HG03575 (cell line): ENCODE data around the gene PTCH1.

Source experiments
- ATAC-seq: cut with Tn5 transposase; IDR thresholded peaks from one replicate; pipeline ENCODE4 v1.9.1; 2021; ENCODE audit not compliant: unreplicated experiment, insufficient number of reproducible peaks, low FRiP score; ENCODE audit errors: extremely low read depth

Gene PTCH1

DNA sequence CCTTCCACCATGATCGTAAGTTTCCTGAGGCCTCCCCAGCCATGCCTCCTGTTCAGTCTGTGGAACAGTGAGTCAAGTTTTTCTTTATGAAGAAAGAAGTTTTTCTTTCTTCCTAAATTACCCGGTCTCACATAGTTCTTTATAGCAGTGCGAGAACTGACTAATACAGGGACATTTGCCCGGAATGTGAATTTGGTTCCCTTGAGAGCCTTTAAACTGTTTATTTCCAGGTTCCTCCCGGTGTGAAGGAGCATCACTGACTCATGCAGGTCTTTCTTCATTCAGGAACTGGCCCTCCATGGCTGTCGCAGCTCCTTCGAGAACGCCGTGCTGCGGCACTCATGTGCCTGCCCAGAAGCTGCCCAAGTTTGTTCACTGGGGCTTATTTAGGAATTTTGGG, 87.7 kb downstream of the PTCH1 start:
- no peak for ATAC-seq

DNA sequence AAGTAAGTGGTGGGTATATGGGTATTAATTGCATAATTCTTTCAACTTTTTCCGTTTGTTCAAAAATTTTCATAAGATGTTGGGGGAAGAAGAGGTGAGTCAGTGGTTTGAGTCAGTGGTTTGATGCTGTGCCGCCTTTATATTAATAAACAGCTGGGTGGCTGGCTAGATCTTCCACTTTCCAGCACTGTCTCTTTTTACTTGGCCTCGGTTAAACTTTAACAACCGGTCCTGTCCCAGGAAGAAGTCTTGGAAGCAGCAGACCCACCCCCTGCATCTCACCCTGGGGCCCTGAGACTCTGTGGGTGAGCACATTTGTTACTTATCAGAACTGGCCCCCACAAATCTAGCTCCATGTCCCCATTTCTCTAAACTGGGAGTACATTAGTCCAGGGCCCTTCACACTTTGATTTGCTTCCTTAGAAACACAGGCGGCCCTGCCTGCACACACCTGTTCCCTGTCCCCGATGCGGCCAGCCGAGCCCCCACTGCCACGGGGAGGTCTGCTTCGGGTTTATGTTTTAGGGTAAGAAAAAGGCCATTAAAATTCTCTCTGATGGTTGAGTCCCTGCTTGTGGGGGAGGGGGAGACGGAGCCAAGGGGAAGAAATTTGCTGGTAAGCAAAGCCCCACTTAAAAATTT, 90.7 kb downstream of the PTCH1 start:
- no peak for ATAC-seq

DNA sequence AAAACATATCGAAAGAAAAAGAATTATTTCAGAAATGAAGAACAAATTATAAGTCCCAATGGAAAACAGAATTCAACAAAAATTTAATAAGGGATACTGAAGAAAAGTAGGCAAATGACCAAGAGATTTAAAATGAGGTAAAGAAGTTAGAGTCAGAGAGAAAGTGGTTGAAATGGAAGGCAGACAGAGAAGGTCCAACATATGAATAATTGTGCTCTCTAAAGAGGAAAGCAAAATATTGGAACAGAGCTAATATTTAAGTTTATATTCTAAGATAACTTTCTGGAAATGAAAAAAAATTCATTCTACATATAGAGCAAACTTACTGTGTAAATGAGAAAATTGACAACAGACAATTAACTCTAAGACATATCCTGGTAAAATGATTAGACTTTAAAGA, 94.1 kb downstream of the PTCH1 start:
- ATAC-seq, result no peak

DNA sequence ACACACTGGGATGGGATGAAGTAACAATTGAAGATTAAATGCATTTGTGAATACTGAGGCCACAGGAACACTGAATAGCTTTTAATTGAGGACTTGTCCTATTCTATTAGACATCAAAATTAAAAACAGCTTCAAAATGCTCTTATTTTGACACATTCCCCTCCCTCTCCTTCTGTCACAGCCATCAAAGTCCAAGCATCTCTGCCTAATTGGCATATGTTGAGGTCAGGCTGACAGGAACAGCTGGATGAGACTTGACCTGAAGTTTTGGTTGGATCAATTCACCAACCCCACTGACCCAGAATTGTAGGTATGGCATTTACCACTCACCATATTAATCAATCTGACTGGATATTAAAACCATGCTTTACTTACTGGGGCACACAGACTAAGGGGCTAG, 96.3 kb downstream of the PTCH1 start:
- ATAC-seq, result no peak

DNA sequence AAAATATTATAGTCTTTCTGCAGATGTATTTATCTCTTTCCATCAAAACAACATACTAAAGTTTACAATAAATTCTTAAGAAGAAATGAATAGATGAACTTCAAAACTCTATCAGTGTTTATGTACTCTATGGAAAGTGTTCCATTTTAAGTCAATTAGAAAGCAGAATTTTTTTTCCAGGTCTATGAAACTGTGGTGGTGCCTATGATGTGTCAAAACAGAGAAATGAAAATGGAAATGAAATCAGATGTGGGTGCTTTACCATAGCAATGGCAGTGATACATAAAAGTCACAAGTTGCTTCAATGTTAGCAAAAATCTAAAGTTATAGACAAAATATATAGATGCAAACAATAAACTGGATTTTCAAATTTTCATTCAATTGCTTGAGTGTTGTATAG, 97.3 kb downstream of the PTCH1 start:
- no peak for ATAC-seq

DNA sequence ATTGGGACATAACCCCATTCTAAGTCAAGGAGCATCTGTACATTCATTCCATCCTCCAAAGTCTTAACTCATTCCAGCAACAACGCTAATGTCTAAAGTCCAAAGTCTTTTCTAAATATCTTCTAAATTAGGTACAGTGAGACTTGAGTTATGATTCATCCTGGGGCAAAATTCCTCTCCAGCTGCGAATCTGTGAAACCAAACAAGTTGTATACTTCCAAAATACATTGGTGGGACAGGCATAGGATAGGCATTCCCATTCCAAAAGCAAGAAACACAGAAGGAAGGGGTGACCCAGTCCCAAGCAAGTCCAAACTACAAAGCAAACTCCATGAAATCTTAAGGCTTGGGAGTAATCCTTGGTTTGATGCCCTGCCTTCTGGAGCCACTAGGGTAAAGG, 101.6 kb downstream of the PTCH1 start:
- ATAC-seq, result no peak

DNA sequence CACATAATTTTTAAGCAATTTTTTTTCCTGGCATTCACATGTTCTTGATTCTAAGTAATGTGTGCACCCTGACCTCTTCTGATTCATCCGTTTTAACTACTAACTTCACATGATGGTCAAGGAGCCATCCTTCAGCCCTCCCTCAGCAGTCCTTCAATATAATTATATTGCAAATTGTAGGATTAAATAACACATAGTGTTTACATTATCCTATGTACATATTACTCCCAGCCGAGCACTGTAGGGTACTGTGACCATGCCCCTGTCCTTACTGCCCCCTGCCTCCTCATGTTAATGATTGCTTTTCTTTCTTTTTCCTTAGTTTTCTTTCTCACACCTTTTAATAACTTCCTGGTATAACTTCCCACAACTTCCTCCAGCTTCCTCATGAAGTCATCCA, 103.0 kb downstream of the PTCH1 start:
- no peak for ATAC-seq

DNA sequence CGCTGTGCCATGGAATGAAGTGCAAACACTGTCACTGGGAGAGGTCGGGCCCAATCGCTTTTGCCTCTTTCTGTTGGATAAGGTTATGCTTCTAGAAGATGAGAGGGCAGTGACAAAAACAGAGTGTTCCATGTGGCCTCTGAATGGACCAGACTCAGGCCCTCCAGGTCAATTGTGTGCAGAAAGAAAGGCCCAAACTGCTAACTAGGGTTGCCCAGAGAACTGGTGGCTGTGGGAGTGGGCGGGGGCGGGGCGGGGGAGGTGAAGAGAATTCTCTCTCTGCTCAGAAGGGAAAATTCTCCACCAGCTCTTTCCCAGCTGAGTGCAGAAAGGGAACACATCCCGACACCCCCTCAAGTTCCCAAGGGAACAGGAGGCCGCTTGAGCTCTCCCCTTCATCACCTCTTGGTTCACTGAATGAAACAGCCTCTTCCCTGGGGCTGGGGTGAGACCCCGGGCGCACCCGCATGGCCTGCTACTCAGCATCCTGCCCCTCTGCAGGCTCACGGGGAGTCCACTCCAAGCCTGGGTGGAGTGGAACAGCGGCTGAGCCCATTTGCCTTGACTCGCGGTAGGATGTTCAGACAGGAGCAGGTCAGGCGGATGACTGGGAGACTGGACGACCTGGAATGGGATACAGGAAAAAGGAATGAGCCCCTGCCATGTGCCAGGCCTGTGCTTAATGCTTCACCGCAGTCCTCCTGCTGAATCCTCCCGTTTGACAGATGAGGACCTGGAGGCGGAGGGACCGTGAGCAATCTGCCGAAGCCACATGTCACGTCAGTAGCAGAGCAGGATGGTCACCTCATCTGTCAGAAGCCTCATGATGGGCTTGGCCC, 105.5 kb downstream of the PTCH1 start:
- no peak for ATAC-seq

DNA sequence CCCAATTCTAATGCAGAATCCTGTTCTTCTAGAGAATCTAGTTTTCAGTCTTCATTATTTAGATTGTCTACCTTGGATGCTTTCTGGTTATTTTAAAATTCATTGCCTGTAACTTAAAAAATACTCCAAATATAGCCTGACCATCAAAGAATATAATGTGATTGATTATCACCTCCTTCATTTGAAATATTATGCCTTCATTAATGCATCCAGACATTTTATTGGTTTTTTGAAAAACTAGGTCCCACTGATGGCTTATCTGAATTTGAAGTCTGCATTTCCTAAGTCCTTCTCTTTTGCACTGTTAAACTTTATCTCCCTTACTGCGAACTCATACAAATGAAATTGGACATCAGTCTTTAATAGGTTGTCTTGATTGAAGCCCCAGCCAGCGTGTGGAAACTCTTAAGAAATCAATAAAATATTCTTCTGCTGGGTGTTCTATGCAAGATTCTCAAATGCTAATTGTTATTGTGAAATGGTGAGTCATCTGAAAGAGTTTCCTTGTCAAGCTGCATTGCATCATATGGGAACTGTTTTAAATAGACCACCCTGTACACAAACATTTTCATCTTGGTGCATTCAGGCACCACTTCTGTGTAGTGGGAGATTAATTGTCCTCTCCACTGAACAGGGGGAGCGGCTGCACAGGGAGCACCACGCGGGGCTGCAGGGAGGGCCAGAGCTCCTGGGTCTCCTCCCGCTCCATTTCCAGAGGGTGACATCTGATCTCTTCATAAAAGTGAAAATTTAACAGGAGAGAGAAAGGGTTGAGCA, 106.9 kb downstream of the PTCH1 start:
- no peak for ATAC-seq

DNA sequence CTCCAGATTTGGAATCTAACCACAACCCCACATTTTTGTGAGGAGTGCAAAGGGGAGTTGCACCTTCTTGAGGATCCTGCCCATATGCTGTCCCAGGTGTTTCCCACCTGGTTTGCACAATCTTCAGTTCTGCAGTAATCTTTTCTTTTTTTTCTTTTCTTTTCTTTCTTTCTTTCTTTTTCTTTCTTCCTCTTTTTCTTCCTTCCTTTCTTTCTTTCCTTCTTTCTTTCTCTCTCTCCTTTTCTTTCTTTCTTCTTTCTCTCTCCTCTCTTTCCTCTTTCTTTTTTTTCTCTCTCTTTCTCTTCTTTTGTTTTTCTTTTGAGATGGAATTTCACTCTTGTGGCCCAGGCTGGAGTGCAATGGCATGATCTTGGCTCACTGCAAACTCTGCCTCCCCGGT, 109.2 kb downstream of the PTCH1 start:
- no peak for ATAC-seq

DNA sequence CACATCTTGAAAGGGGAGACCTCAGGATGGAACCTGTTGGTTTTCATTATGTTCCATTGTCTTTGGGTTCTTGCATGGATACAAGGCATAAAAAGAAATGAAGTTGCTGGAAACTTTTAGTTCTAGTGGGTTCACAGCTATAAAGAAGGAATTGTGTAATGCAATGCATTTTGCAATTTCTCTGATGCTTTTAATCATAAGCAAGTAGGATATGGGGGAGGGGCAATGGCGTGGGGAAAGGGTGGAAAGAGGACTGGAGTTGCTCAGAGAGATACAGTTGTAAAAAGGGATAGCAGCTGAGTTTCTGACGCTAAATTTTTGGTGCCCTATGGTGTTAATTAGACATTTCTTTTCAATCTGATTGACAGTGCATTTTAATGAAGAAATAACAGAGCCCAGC, 110.7 kb downstream of the PTCH1 start:
- no peak for ATAC-seq

DNA sequence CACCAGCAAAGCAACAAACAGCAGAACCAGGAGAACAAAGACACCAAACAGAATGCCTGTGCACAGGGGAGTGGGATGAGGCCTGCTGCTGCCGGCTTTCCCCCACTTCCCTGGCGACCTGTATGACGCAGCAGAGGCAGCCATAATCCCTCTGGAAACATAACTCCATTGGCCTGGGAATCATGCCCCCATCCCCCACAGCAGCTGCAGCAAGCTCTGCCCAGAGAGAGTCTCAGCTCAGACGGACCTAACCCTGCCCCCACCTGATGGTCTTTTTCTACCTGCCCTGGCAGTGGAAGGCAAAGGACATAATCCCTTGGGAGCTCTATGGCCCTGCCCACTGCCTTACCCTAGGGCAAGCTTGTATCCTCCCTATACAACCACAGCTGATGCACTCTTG, 117.5 kb downstream of the PTCH1 start:
- ATAC-seq, result no peak
